GM18519 (cell line): ENCODE measurements around the gene CCR5AS.

Source experiments
- ATAC-seq: cut with Tn5 transposase; IDR thresholded peaks from one replicate; pipeline ENCODE4 v1.9.1; 2021; ENCODE audit warnings: mild to moderate bottlenecking, moderate library complexity; ENCODE audit not compliant: unreplicated experiment, low FRiP score

Gene CCR5AS

GRCh38 chr3:46383211-46383950, 23.5 kb downstream of the CCR5AS start:
- no peak for ATAC-seq

- no peak for ATAC-seq
These were observed 25.2 kb downstream of the CCR5AS start for GRCh38 chr3:46381625-46382024.

GRCh38 chr3:46380471-46381221, 26.2 kb downstream of the CCR5AS start:
- no peak for ATAC-seq

GRCh38 chr3:46378426-46378942, 28.4 kb downstream of the CCR5AS start:
- ATAC-seq = no peak

- ATAC-seq = no peak
These were observed 31.1 kb downstream of the CCR5AS start for GRCh38 chr3:46375814-46376213.

GRCh38 chr3:46375218-46375617, 31.6 kb downstream of the CCR5AS start:
- ATAC-seq = no peak

GRCh38 chr3:46374755-46375154, 32.1 kb downstream of the CCR5AS start:
- ATAC-seq = no peak

GRCh38 chr3:46372492-46373359, 34.1 kb downstream of the CCR5AS start:
- ATAC-seq = no peak

- ATAC-seq = no peak
These were observed 35.1 kb downstream of the CCR5AS start for GRCh38 chr3:46371519-46372340.

- ATAC-seq = no peak
These were observed 35.9 kb downstream of the CCR5AS start, which contains the start of gene CCR5 for GRCh38 chr3:46370839-46371518. Gene CCR5 (plus strand): TSS chr3:46370946. CDS start chr3:46372903, 1,957 bp downstream.

- no peak for ATAC-seq
These were observed 37.2 kb downstream of the CCR5AS start for GRCh38 chr3:46369675-46370132.

- ATAC-seq = no peak
These were observed 37.7 kb downstream of the CCR5AS start for GRCh38 chr3:46369151-46369550.

GRCh38 chr3:46368569-46368968, 38.3 kb downstream of the CCR5AS start:
- no peak for ATAC-seq

- no peak for ATAC-seq
These were observed 39.1 kb downstream of the CCR5AS start for GRCh38 chr3:46367811-46368210.

- no peak for ATAC-seq
These were observed 40.9 kb downstream of the CCR5AS start for GRCh38 chr3:46365737-46366524.

GRCh38 chr3:46365041-46365440, 41.8 kb downstream of the CCR5AS start:
- no peak for ATAC-seq

- ATAC-seq = no peak
These were observed 45.2 kb downstream of the CCR5AS start for GRCh38 chr3:46361408-46362283.
